AG04450 (cell line): ENCODE results near the gene PRKD1. TPM values are rescaled to one million over a fixed set of nuclear protein-coding genes. Genes with fewer than 3 reads are reported as not detected.

Source experiments
- CTCF ChIA-PET: fragments of 300-600, 350-600 bp; formaldehyde crosslinking; extraction: SDS; loops from one replicate; lab custom pipeline; 2022; ENCODE audit warnings: antibody characterized with exemption, inconsistent platforms; lab: Charles Lee
- POLR2A ChIA-PET: fragments of 350-600 bp; formaldehyde crosslinking; extraction: SDS; loops from one replicate; lab custom pipeline; 2021; ENCODE audit warnings: antibody characterized with exemption, inconsistent platforms; lab: Yijun Ruan, JAX
- DNase-seq: peaks from one replicate; pipeline ENCODE4 v3.0.0-alpha.2; 2011; ENCODE audit warnings: low read depth, low spot score
- H3K27ac ChIP-seq: one replicate; pipeline ENCODE4 v1.5.1; 2012; ENCODE audit warnings: low read depth, low read length, control low read depth
- H3K27me3 ChIP-seq: one replicate; pipeline ENCODE4 v1.6.0; 2012; ENCODE audit warnings: low read length; ENCODE audit not compliant: control insufficient read depth, insufficient read depth
- H3K4me3 ChIP-seq: 2 replicates; pipeline ENCODE4 v1.5.1; 2011; ENCODE audit warnings: mild to moderate bottlenecking, low read depth, low read length, control low read depth
- H3K9me3 ChIP-seq: 2 replicates; pipeline ENCODE4 v1.5.1; 2012; ENCODE audit warnings: low read length; ENCODE audit not compliant: control insufficient read depth, insufficient read depth
- polyA plus RNA-seq: library from polyadenylated mRNA; depleted of rRNA; stranded (reverse); fragments of >200 nt; gene quantifications from 2 replicates; pipeline ENCODE4 v1.2.3, GENCODE V29; 2011
- TF ChIP-seq, protein P1 (sequence below): IDR thresholded peaks from 2 replicates; pipeline ENCODE4 v1.5.1; 2011; ENCODE audit warnings: low read depth, low read length, control low read depth, inconsistent platforms

The PRKD1 gene
- polyA plus RNA-seq, 1 experiment, result 24.5 TPM

DNA sequence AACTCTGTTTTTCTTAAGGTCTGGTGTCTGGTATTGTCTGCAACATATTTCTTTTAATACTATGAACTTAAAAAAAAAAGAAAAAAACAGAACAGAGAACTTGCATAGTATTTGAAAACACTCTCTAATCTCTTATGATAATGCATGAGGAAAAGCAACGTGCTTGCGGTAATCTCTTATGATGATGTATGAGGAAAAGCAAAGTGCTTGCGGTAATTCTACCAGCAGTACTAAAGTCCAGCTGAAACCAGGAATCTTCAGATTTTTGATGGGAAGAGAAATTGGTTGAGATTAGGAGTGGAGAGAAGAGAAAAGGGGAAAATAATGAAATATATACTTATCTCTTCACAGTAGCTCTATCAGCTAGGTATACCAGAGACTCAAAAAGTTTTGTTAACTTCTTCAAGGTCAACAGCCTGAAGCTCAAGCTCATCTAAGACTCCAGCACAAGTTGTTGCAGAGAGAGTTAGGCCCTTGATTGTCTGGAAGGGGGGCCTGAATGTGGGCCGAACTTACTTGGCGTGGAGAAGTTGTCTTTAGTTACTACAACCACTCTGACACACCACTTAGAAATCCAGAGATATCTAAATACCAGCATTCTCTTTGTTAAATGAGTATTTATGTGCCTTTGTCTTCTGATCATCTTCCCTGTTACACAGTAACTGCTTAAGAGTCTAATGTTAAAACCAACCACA lies 240.4 kb downstream of the PRKD1 start:
- POLR2A ChIA-PET, result no interaction called here
- no peak for DNase-seq
- Histone ChIP-seq H3K4me3 (no peak overlapping the region), H3K9me3 (no peaks in the 10 kb centered on the region), H3K27ac (no peak overlapping the region), H3K27me3 (no peaks in the 10 kb centered on the region)
- CTCF ChIA-PET, result no interaction called here
- TF ChIP-seq, protein P1, sequence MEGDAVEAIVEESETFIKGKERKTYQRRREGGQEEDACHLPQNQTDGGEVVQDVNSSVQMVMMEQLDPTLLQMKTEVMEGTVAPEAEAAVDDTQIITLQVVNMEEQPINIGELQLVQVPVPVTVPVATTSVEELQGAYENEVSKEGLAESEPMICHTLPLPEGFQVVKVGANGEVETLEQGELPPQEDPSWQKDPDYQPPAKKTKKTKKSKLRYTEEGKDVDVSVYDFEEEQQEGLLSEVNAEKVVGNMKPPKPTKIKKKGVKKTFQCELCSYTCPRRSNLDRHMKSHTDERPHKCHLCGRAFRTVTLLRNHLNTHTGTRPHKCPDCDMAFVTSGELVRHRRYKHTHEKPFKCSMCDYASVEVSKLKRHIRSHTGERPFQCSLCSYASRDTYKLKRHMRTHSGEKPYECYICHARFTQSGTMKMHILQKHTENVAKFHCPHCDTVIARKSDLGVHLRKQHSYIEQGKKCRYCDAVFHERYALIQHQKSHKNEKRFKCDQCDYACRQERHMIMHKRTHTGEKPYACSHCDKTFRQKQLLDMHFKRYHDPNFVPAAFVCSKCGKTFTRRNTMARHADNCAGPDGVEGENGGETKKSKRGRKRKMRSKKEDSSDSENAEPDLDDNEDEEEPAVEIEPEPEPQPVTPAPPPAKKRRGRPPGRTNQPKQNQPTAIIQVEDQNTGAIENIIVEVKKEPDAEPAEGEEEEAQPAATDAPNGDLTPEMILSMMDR, result no peak

DNA sequence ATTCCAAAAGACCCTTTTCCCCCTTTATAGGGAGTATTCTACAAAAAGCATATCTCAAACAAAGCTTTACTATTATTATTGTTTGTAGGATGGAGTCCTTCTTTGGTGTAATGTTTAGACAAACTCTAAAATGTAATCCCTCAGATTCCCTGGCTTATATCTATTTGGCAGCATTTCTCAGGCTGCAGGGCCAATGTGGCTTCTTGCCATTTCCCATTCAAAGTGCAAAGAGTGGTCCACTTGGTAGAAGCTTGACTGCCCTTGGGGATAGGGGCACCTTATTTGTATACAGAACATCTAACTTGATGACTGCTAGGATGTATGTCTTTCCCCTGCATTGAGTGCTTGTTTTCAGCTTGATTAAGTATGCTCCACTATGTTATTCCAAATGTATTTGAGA lies 242.7 kb downstream of the PRKD1 start:
- H3K27me3 ChIP-seq, result no peaks in the 10 kb centered on the region
- TF ChIP-seq, protein P1, result no peak
- ChIA-PET POLR2A (no interaction called here), CTCF (interaction anchor here (1.7 kb wide), 1 partner anchor 530 kb away, joined by 4 read pairs; no protein-coding TSS in a partner anchor)
- no peaks in the 10 kb centered on the region for H3K9me3 ChIP-seq
- no peak overlapping the region for H3K4me3 ChIP-seq
- H3K27ac ChIP-seq, result no peak overlapping the region
- no peak for DNase-seq

DNA sequence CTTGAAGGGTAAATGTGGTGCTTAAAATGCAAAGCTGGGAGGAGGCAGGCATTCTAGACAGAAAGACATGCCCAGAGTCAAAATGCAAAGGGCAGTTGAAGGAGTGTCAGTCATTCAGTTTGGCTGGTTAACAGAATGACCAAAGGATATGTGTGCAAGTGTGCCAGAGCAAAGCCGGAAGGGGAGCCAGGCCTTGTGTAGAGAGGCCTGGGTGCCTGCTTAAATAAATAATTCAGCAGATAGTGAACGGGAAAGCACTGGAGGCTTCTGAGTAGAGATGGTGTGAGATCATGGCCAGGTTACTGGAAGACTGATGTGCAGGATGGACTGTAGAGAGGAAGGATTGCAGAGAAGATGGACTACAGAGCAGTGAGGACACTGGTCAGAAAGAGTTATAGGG lies 244.9 kb downstream of the PRKD1 start:
- TF ChIP-seq, protein P1, result no peak
- no peak for DNase-seq
- Histone ChIP-seq H3K27ac (no peak overlapping the region), H3K9me3 (no peaks in the 10 kb centered on the region), H3K4me3 (no peak overlapping the region), H3K27me3 (no peaks in the 10 kb centered on the region)
- CTCF ChIA-PET, result no interaction called here
- POLR2A ChIA-PET, result no interaction called here

DNA sequence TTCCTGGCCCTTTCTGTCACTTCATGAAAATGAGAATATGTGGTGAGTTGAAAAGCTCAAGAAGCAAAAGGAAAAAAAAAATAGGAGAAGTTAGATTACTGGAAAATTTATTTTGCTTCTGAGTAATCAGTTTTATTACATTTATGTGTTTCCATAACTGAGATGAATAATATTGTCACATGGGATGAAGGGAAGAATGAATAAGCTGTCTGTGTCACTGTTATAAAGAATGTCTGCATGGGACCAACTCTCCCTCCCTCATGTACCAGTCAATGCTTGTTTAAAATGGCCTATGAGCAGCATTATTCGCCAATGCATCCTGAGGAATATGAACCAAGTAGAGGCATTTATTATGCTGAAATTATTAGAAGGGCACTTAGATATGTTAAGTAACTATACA lies 246.3 kb downstream of the PRKD1 start:
- TF ChIP-seq, protein P1, result no peak
- DNase-seq, result no peak
- CTCF ChIA-PET, result no interaction called here
- Histone ChIP-seq H3K27ac (no peak overlapping the region), H3K9me3 (no peaks in the 10 kb centered on the region; the same call in 1 of the 2 replicates), H3K4me3 (no peak overlapping the region), H3K27me3 (no peaks in the 10 kb centered on the region)
- POLR2A ChIA-PET, result no interaction called here

DNA sequence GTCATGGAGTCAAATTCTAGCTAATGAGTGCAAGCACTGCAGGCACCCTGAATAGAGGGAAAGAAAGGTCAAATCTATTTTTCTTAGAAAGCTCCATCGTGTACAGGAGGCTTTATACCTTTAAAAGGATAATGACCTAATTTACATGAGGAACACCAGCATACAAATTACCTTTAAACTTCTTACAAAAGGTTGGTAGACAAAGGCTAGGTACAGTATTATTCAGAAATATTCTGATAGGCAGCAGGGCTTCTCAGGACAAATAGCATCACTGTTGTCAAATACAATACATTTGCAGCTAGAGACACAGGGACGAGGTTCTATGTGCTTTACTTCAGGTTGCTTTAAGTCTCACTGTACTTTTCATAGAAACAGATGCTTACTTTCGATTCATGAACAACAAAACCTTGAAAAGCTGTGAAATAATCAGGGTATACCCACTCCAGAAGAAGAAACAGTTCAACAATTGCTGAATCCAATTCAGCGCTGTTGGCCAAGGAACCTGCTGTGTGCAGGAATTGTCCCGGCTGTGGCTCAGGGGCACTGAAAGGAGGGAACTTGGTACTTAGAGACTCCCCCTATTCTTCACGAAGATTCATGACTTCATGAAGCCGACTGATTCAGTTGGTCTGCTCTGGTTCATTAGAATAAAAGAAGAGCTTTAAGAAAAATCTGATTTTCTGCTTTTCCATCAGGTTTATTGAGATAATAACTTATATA lies 252.9 kb downstream of the PRKD1 start:
- CTCF ChIA-PET, result no interaction called here
- POLR2A ChIA-PET, result no interaction called here
- Histone ChIP-seq H3K9me3 (no peaks in the 10 kb centered on the region; the same call in 1 of the 2 replicates), H3K4me3 (no peak overlapping the region), H3K27me3 (no peaks in the 10 kb centered on the region), H3K27ac (no peak overlapping the region)
- no peak for DNase-seq
- TF ChIP-seq, protein P1, result no peak
